B cell (primary cell): ENCODE data around the gene FXYD3. TPM values are rescaled to one million over a fixed set of nuclear protein-coding genes. Genes with fewer than 3 reads are reported as not detected.
A peak's percentile ranks its signal among the peaks of the same experiment; 100 is the strongest.

Experiments
- ATAC-seq: fragments of 200-7000 bp; cut with Tn5 transposase; one replicate; pipeline ENCODE4 v1.10.0; 2021; ENCODE audit warnings: low read depth, mild to moderate bottlenecking, moderate number of reproducible peaks, moderate library complexity
- CTCF ChIA-PET: fragments of 350-600 bp; sonication (Branson Sonifier 250); formaldehyde crosslinking; loops from one replicate; lab custom pipeline; 2021; ENCODE audit warnings: antibody characterized with exemption, inconsistent platforms; lab: Charles Lee
- POLR2A ChIA-PET: fragments of 350-600 bp; sonication (Branson Sonifier 250); formaldehyde crosslinking; loops from one replicate; lab custom pipeline; 2021; ENCODE audit warnings: antibody characterized with exemption; lab: Charles Lee
- DNase-seq: peaks from one replicate; pipeline ENCODE4 v3.0.0; 2013
- H2AFZ ChIP-seq: 2 replicates; pipeline ENCODE4 v1.6.1; 2012; ENCODE audit warnings: mild to moderate bottlenecking, low read depth, low read length; ENCODE audit not compliant: insufficient read depth, poor library complexity, severe bottlenecking
- H3K27ac ChIP-seq, 2 donors: 1 replicate in 1 of 2; 2 replicates in 1 of 2; pipeline ENCODE4 v1.5.1; 2012 to 2013; ENCODE audit warnings: low read length in 2 of 2, mild to moderate bottlenecking in 2 of 2, moderate library complexity in 1 of 2
- H3K27me3 ChIP-seq, 4 experiments: fragments of 200-600 bp in 1 of 4; sonication (generic) in 1 of 4; replicated peaks in 1 of 4; 1 replicate in 2 of 4; 2 replicates in 2 of 4; pipeline versions ENCODE4 v1.6.1 to v1.7.0; 2013 to 2016; ENCODE audit warnings: low read length in 3 of 4, mild to moderate bottlenecking in 2 of 4, mixed read lengths in 1 of 4, moderate library complexity in 1 of 4; ENCODE audit not compliant: insufficient read depth in 4 of 4, control insufficient read depth in 3 of 4; ENCODE audit errors: control extremely low read depth in 1 of 4
- H3K36me3 ChIP-seq, 2 experiments: replicated peaks in 1 of 2; 1 replicate in 1 of 2; 2 replicates in 1 of 2; pipeline versions ENCODE4 v1.6.1 to v1.7.1; 2013; ENCODE audit warnings: low read length in 1 of 2; ENCODE audit not compliant: insufficient read depth in 2 of 2, control insufficient read depth in 1 of 2; ENCODE audit errors: control extremely low read depth in 1 of 2, extremely low read depth in 1 of 2
- H3K4me1 ChIP-seq, 2 donors: fragments of 200-600 bp in 1 of 2; sonication (generic) in 1 of 2; 1 replicate in 1 of 2; 2 replicates in 1 of 2; pipeline versions ENCODE4 v1.5.1 to v1.6.1; 2013 to 2017; ENCODE audit warnings: low read length in 2 of 2; ENCODE audit not compliant: control insufficient read depth in 2 of 2, insufficient read depth in 2 of 2
- H3K4me2 ChIP-seq: replicated peaks from 2 replicates; pipeline ENCODE3; 2012; ENCODE audit warnings: mild to moderate bottlenecking, low read depth, low read length; ENCODE audit not compliant: poor library complexity, severe bottlenecking
- H3K4me3 ChIP-seq, 5 experiments: fragments of 200-600 bp in 1 of 5; sonication (generic) in 1 of 5; 1 replicate in 3 of 5; 2 replicates in 2 of 5; pipeline versions ENCODE4 v1.5.1 to v1.7.0; 2011 to 2016; ENCODE audit warnings: low read length in 4 of 5, mild to moderate bottlenecking in 4 of 5, low read depth in 2 of 5, control low read depth in 1 of 5, moderate library complexity in 1 of 5; ENCODE audit not compliant: insufficient read depth in 1 of 5; ENCODE audit errors: control extremely low read depth in 1 of 5, extremely low read depth in 1 of 5
- H3K79me2 ChIP-seq: fragments of 200-600 bp; sonication (generic); one replicate; pipeline ENCODE4 v1.6.0; 2016; ENCODE audit warnings: low read length; ENCODE audit not compliant: control insufficient read depth, insufficient read depth
- H3K9ac ChIP-seq: fragments of 200-600 bp; sonication (generic); 2 replicates; pipeline ENCODE4 v1.6.1; 2017; ENCODE audit warnings: mild to moderate bottlenecking, low read length, moderate library complexity
- H3K9me3 ChIP-seq, 3 donors: one replicate each; pipeline versions ENCODE4 v1.6.1 to v1.7.1; 2013; ENCODE audit warnings: low read length in 2 of 3; ENCODE audit not compliant: control insufficient read depth in 2 of 3, insufficient read depth in 1 of 3; ENCODE audit errors: control extremely low read depth in 1 of 3
- H4K20me1 ChIP-seq: 2 replicates; pipeline ENCODE4 v1.6.0; 2012; ENCODE audit warnings: mild to moderate bottlenecking, low read length; ENCODE audit not compliant: insufficient read depth, control insufficient read depth, poor library complexity, severe bottlenecking
- H3K27ac Mint-ChIP-seq: one replicate; pipeline ENCODE4 v1.8.0; 2021; ENCODE audit warnings: mixed read lengths
- H3K27me3 Mint-ChIP-seq: one replicate; pipeline ENCODE4 v1.8.0; 2021; ENCODE audit warnings: mixed read lengths
- H3K4me1 Mint-ChIP-seq: one replicate; pipeline ENCODE4 v1.8.0; 2021; ENCODE audit warnings: mixed read lengths
- H3K4me3 Mint-ChIP-seq: one replicate; pipeline ENCODE4 v1.8.0; 2021; ENCODE audit warnings: mixed read lengths
- H3K9me3 Mint-ChIP-seq: one replicate; pipeline ENCODE4 v1.8.0; 2022; ENCODE audit warnings: mixed read lengths; ENCODE audit not compliant: insufficient read depth
- CTCF ChIP-seq: fragments of 200-600 bp; IDR thresholded peaks from one replicate; pipeline ENCODE4 v1.8.0; 2022; ENCODE audit warnings: antibody characterized with exemption, mild to moderate bottlenecking
- EZH2 ChIP-seq: IDR thresholded peaks from 2 replicates; pipeline ENCODE4 v1.6.1; 2012; ENCODE audit warnings: borderline replicate concordance, low read depth, mild to moderate bottlenecking, moderate library complexity, low read length; ENCODE audit not compliant: insufficient read depth, poor library complexity, severe bottlenecking
- WGBS: methylation state at CpG from one replicate; pipeline ENCODE4 v1.1.5; 2013; ENCODE audit warnings: missing lambda C conversion rate; ENCODE audit not compliant: insufficient coverage; 5-methylcytosine and 5-hydroxymethylcytosine counted together
- intact Hi-C: fragments of 100-400 bp; cut with micrococcal nuclease; formaldehyde crosslinking; loops from one replicate; pipeline ENCODE4 v1.10.0; 2022
- polyA plus RNA-seq: library from polyadenylated mRNA; depleted of rRNA; stranded (reverse); fragments of >200 nt; gene quantifications from 2 replicates; pipeline ENCODE4 v1.2.3, GENCODE V29; 2012
- total RNA-seq, 2 donors: library from RNA; stranded (reverse); fragments of 120-200 nt in 1 of 2; gene quantifications; 1 replicate in 1 of 2; 2 replicates in 1 of 2; pipeline versions ENCODE4 v1.2.3 to v1.2.4, GENCODE V29; 2013 to 2022

Gene FXYD3
- total and polyA plus RNA-seq, 2 donors (not counting 1 experiment from before 2014, with no cell fraction given): not detected

GRCh38 chr19:35075202-35076025, 40.2 kb upstream of the FXYD3 start:
- ChIA-PET POLR2A (no interaction called here), CTCF (interaction anchor here (0.7 to 1.2 kb wide), 3 partner anchors 9 to 228 kb away, joined by 3 to 5 read pairs (median 3); no protein-coding TSS in a partner anchor)
- peaks cover 5% of the 10 kb centered on the region for H3K27me3 Mint-ChIP-seq
- H3K4me1 ChIP-seq: peaks cover 23 to 34% of the 10 kb centered on the region in 2 donors
- ATAC-seq (no peak), DNase-seq (no peak)
- WGBS: 94% methylated on average over 18 of the region's 21 CpGs
- peaks cover 37% of the 10 kb centered on the region for H3K4me1 Mint-ChIP-seq
- H3K27me3 ChIP-seq: no peaks in the 10 kb centered on the region
- no peaks in the 10 kb centered on the region for H4K20me1 ChIP-seq
- H3K36me3 ChIP-seq: no peaks in the 10 kb centered on the region
- H3K27ac Mint-ChIP-seq: no peak overlapping the region
- no peak overlapping the region for H3K4me3 ChIP-seq
- TF ChIP-seq EZH2 (no peak), CTCF (no peak)
- H3K4me2 ChIP-seq: peak overlapping the region; percentile 39
- H3K27ac ChIP-seq: no peak overlapping the region
- peak overlapping the region; percentile 38 for H2AFZ ChIP-seq
- no peaks in the 10 kb centered on the region for H3K9me3 Mint-ChIP-seq
- intact Hi-C loops: no loop called here
- H3K9me3 ChIP-seq: peaks cover 0 to 4% (median 4%) of the 10 kb centered on the region in 3 donors
- peak overlapping the region; percentile 5 for H3K4me3 Mint-ChIP-seq
- no peaks in the 10 kb centered on the region for H3K79me2 ChIP-seq
- no peak overlapping the region for H3K9ac ChIP-seq

- Histone ChIP-seq H3K4me2 (no peak overlapping the region), H3K9me3 (no peaks in the 10 kb centered on the region), H3K27ac (no peak overlapping the region), H3K4me3 (no peak overlapping the region), H3K9ac (no peak overlapping the region), H4K20me1 (no peaks in the 10 kb centered on the region), H3K4me1 (peaks cover 24 to 35% of the 10 kb centered on the region in 2 donors), H3K79me2 (no peaks in the 10 kb centered on the region), H3K27me3 (no peaks in the 10 kb centered on the region), H3K36me3 (no peaks in the 10 kb centered on the region), H2AFZ (no peak overlapping the region)
- Mint-ChIP-seq H3K27me3 (peaks cover 5% of the 10 kb centered on the region), H3K9me3 (no peaks in the 10 kb centered on the region), H3K4me1 (peaks cover 39% of the 10 kb centered on the region), H3K27ac (no peak overlapping the region), H3K4me3 (no peak overlapping the region)
- ATAC-seq (no peak), DNase-seq (no peak)
- 84% methylated on average over 6 of the region's 6 CpGs for WGBS
- TF ChIP-seq CTCF: no peak
- no peak for TF ChIP-seq EZH2
- intact Hi-C loops: no loop called here
- POLR2A ChIA-PET: no interaction called here
- CTCF ChIA-PET: interaction anchor here (1.2 kb wide), 1 partner anchor 9 kb away, joined by 5 read pairs; no protein-coding TSS in a partner anchor
Measured at GRCh38 chr19:35076026-35076370, 39.6 kb upstream of the FXYD3 start.
